ENCODE measurements around the gene NACC1. TPM values are rescaled to one million over a fixed set of nuclear protein-coding genes. Genes with fewer than 3 reads are reported as not detected.
A peak's percentile ranks its signal among the peaks of the same experiment; 100 is the strongest.

The NACC1 gene
- total RNA-seq, 1 experiment from 2014 or later: 133 TPM

- ChIA-PET POLR2A (ENCODE audit: unreplicated experiment) (interaction anchor here (0.6 to 1.1 kb wide), 3 partner anchors 8 to 1175 kb away, joined by 4 to 11 read pairs (median 5); no protein-coding TSS in a partner anchor), CTCF (interaction anchor here (0.6 to 1.2 kb wide), 4 partner anchors 9 to 15 kb away, joined by 3 to 5 read pairs (median 4); no protein-coding TSS in a partner anchor)
- BruUV-seq (replicated peaks): no TSS peak
- Histone ChIP-seq H3K27ac (peak overlapping the region; percentile 99), H3K27me3 (ENCODE audit: insufficient read depth, low read depth) (no peaks in the 10 kb centered on the region), H3K36me3 (ENCODE audit: low read depth) (no peaks in the 10 kb centered on the region), H3K9me2 (ENCODE audit: insufficient read depth) (no peaks in the 10 kb centered on the region), H3K4me1 (replicated peaks; ENCODE audit: insufficient read depth) (peaks cover 88% of the 10 kb centered on the region), H3K9me3 (ENCODE audit: insufficient read depth, low read depth) (no peaks in the 10 kb centered on the region), H3K4me2 (peak overlapping the region; percentile 86), H2AFZ (no peak overlapping the region), H3K4me3 (no peak overlapping the region), H4K20me1 (ENCODE audit: insufficient read depth) (no peaks in the 10 kb centered on the region), H3K79me2 (ENCODE audit: low read depth) (peaks cover 41% of the 10 kb centered on the region), H3F3A (ENCODE audit: insufficient read depth, low read depth) (peaks cover 82% of the 10 kb centered on the region)
- DNase-seq: peak; percentile 96 to 99
- intact Hi-C loops (cut with micrococcal nuclease; ENCODE audit: unreplicated experiment): loop anchor here (5.0 kb wide), 1 partner anchor 683 kb away; no protein-coding TSS in a partner anchor
- no peak for TF ChIP-seq CTCF (conservative IDR thresholded peaks at IDR 0.05)
Measured at GRCh38 chr19:13169769-13170168, 51.7 kb downstream of the NACC1 start.

DNA sequence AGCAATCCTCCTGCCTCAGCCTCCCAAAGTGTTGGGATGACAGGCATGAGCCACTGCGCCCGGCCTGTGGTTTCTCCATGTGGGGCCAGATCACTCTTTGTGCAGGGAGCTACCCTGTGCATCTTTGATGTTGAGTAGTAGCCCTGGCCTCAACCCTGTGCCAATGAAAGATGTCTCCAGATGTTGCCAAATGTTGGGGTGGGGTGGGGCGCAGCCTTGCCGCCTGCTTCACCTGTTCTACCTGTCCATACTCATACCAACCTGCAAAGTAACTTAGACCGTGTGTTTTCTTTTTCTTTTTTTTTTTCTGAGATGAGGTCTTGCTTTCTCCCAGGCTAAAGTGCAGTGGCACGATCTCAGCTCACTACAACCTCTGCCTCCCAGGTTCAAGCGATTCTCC lies 53.1 kb downstream of the NACC1 start:
- no TSS peak for BruUV-seq (replicated peaks)
- Histone ChIP-seq H3K9me3 (ENCODE audit: insufficient read depth, low read depth) (no peaks in the 10 kb centered on the region), H3F3A (ENCODE audit: insufficient read depth, low read depth) (peaks cover 68% of the 10 kb centered on the region), H3K9me2 (ENCODE audit: insufficient read depth) (no peaks in the 10 kb centered on the region), H4K20me1 (ENCODE audit: insufficient read depth) (no peaks in the 10 kb centered on the region), H3K4me3 (no peak overlapping the region), H3K4me1 (replicated peaks; ENCODE audit: insufficient read depth) (peaks cover 74% of the 10 kb centered on the region), H3K4me2 (peak overlapping the region; percentile 69), H3K36me3 (ENCODE audit: low read depth) (no peaks in the 10 kb centered on the region), H3K79me2 (ENCODE audit: low read depth) (peaks cover 38% of the 10 kb centered on the region), H2AFZ (no peak overlapping the region), H3K27ac (peak overlapping the region; percentile 99), H3K27me3 (ENCODE audit: insufficient read depth, low read depth) (no peaks in the 10 kb centered on the region)
- CTCF ChIA-PET: interaction anchor here (0.7 kb wide), 1 partner anchor 55 kb away, joined by 4 read pairs; no protein-coding TSS in a partner anchor
- DNase-seq: no peak
- intact Hi-C loops (cut with micrococcal nuclease; ENCODE audit: unreplicated experiment): loop anchor here (5.0 kb wide), 1 partner anchor 681 kb away; no protein-coding TSS in a partner anchor
- POLR2A ChIA-PET (ENCODE audit: unreplicated experiment): interaction anchor here (0.6 to 0.7 kb wide), 4 partner anchors 15 to 365 kb away, joined by 3 to 10 read pairs (median 4); partner anchors contain the start of genes IER2, RNASEH2A and STX10
- TF ChIP-seq CTCF (conservative IDR thresholded peaks at IDR 0.05) (no peak), EZH2 (IDR thresholded peaks at IDR 0.05; ENCODE audit: low read depth) (no peak)

- POLR2A ChIA-PET (ENCODE audit: unreplicated experiment): no interaction called here
- no peaks in the 10 kb centered on the region for H3K9me3 ChIP-seq (ENCODE audit: insufficient read depth, low read depth)
- TF ChIP-seq CTCF (conservative IDR thresholded peaks at IDR 0.05) (no peak), EZH2 (IDR thresholded peaks at IDR 0.05; ENCODE audit: low read depth) (no peak)
- peaks cover 56% of the 10 kb centered on the region for H3F3A ChIP-seq (ENCODE audit: insufficient read depth, low read depth)
- H3K27me3 ChIP-seq (ENCODE audit: insufficient read depth, low read depth): no peaks in the 10 kb centered on the region
- H3K4me3 ChIP-seq: no peak overlapping the region; the same call in 1 of the 2 replicates
- BruUV-seq (replicated peaks): no TSS peak
- peaks cover 62% of the 10 kb centered on the region for H3K4me1 ChIP-seq (replicated peaks; ENCODE audit: insufficient read depth)
- no peaks in the 10 kb centered on the region for H3K9me2 ChIP-seq (ENCODE audit: insufficient read depth)
- peak overlapping the region; percentile 69 for H3K4me2 ChIP-seq
- peaks cover 32% of the 10 kb centered on the region for H3K79me2 ChIP-seq (ENCODE audit: low read depth)
- H2AFZ ChIP-seq: no peak overlapping the region
- no peaks in the 10 kb centered on the region for H4K20me1 ChIP-seq (ENCODE audit: insufficient read depth)
- CTCF ChIA-PET: no interaction called here
- intact Hi-C loops (cut with micrococcal nuclease; ENCODE audit: unreplicated experiment): loop anchor here (1.0 to 5.0 kb wide), 2 partner anchors 10 to 680 kb away; no protein-coding TSS in a partner anchor
- DNase-seq: peak; percentile 95 to 97
- peak overlapping the region; percentile 99 for H3K27ac ChIP-seq
- H3K36me3 ChIP-seq (ENCODE audit: low read depth): no peaks in the 10 kb centered on the region
Measured at GRCh38 chr19:13172346-13173138, 54.5 kb downstream of the NACC1 start.
